GM19239 (cell line): ENCODE data around the gene GFPT2.
A peak's percentile ranks its signal among the peaks of the same experiment; 100 is the strongest.

Experiments used
- DNase-seq: peaks from one replicate; pipeline ENCODE4 v3.0.0; 2011; ENCODE audit warnings: low spot score; ENCODE audit not compliant: insufficient read length
- FAIRE-seq: peaks from 2 replicates; lab custom pipeline; 2011; peaks lifted over from hg19 to GRCh38; lab: Jason Lieb, UNC

Gene GFPT2

GRCh38 chr5:180353048-180353979 lies at the start of gene GFPT2:
Gene GFPT2 (minus strand): TSS chr5:180353336. CDS start chr5:180353217, 119 bp downstream.
- no peak for FAIRE-seq
- peak; percentile 78 for DNase-seq

- no peak for FAIRE-seq
These were observed 49.6 kb upstream of the GFPT2 start for GRCh38 chr5:180402716-180403115.

GRCh38 chr5:180401229-180401907 lies 48.2 kb upstream of the GFPT2 start:
- no peak for FAIRE-seq
- DNase-seq = no peak

More at GRCh38 chr5:180402716-180403115, 49.6 kb upstream of the GFPT2 start:
- DNase-seq = no peak

- no peak for FAIRE-seq
These were observed 47.3 kb upstream of the GFPT2 start for GRCh38 chr5:180400416-180400815.

GRCh38 chr5:180399401-180400215 lies 46.5 kb upstream of the GFPT2 start:
- DNase-seq = no peak
- FAIRE-seq = no peak

More at GRCh38 chr5:180400416-180400815, 47.3 kb upstream of the GFPT2 start:
- no peak for DNase-seq

- no peak for DNase-seq
- no peak for FAIRE-seq
These were observed 43.8 kb upstream of the GFPT2 start for GRCh38 chr5:180396926-180397325.

- no peak for FAIRE-seq
- no peak for DNase-seq
These were observed 42.6 kb upstream of the GFPT2 start for GRCh38 chr5:180395540-180396274.

- DNase-seq (no peak), FAIRE-seq (no peak)
These were observed 41.0 kb upstream of the GFPT2 start for GRCh38 chr5:180394031-180394636.

- DNase-seq (no peak), FAIRE-seq (no peak)
These were observed 38.1 kb upstream of the GFPT2 start for GRCh38 chr5:180391276-180391675.

GRCh38 chr5:180390441-180391190 lies 37.5 kb upstream of the GFPT2 start:
- DNase-seq (no peak), FAIRE-seq (no peak)

- no peak for FAIRE-seq
- no peak for DNase-seq
These were observed 36.3 kb upstream of the GFPT2 start for GRCh38 chr5:180389252-180390101.

GRCh38 chr5:180387798-180388197 lies 34.7 kb upstream of the GFPT2 start:
- DNase-seq (no peak), FAIRE-seq (no peak)

- DNase-seq (no peak), FAIRE-seq (no peak)
These were observed 29.8 kb upstream of the GFPT2 start for GRCh38 chr5:180382926-180383325.

GRCh38 chr5:180381851-180382480 lies 28.8 kb upstream of the GFPT2 start:
- DNase-seq (no peak), FAIRE-seq (no peak)

GRCh38 chr5:180381428-180381827 lies 28.3 kb upstream of the GFPT2 start:
- DNase-seq (no peak), FAIRE-seq (no peak)

- FAIRE-seq (no peak), DNase-seq (no peak)
These were observed 27.7 kb upstream of the GFPT2 start for GRCh38 chr5:180380856-180381255.

- FAIRE-seq (no peak), DNase-seq (no peak)
These were observed 27.3 kb upstream of the GFPT2 start for GRCh38 chr5:180380441-180380840.
